ENCODE measurements around the gene FANCD2OS. TPM values are rescaled to one million over a fixed set of nuclear protein-coding genes. Genes with fewer than 3 reads are reported as not detected.

The FANCD2OS gene
- total RNA-seq, 1 donor from 2014 or later: not detected

GRCh38 chr3:10119376-10119775, 11.3 kb upstream of the FANCD2OS start:
- no peak for TF ChIP-seq CTCF (IDR thresholded peaks at IDR 0.05; ENCODE audit: unreplicated experiment)

GRCh38 chr3:10116928-10117327, 8.9 kb upstream of the FANCD2OS start:
- peaks cover 21% of the 10 kb centered on the region for H3K36me3 Mint-ChIP-seq (ENCODE audit: low read depth, unreplicated experiment)
- no peaks in the 10 kb centered on the region for H3K9me3 Mint-ChIP-seq (ENCODE audit: unreplicated experiment)
- peak overlapping the region; percentile 99 for H3K27ac Mint-ChIP-seq (ENCODE audit: unreplicated experiment)
- H3K27me3 Mint-ChIP-seq (ENCODE audit: unreplicated experiment): peaks cover 9% of the 10 kb centered on the region
- no peak for TF ChIP-seq CTCF (IDR thresholded peaks at IDR 0.05; ENCODE audit: unreplicated experiment)
- H3K4me1 Mint-ChIP-seq (ENCODE audit: unreplicated experiment): peaks cover 12% of the 10 kb centered on the region
- H3K4me3 Mint-ChIP-seq (ENCODE audit: unreplicated experiment): no peak overlapping the region
- no peak for DNase-seq (ENCODE audit: low spot score)

More at GRCh38 chr3:10119376-10119775, 11.3 kb upstream of the FANCD2OS start:
- H3K27me3 Mint-ChIP-seq (ENCODE audit: unreplicated experiment): peaks cover 9% of the 10 kb centered on the region
- H3K27ac Mint-ChIP-seq (ENCODE audit: unreplicated experiment): no peak overlapping the region
- no peaks in the 10 kb centered on the region for H3K9me3 Mint-ChIP-seq (ENCODE audit: unreplicated experiment)
- H3K4me1 Mint-ChIP-seq (ENCODE audit: unreplicated experiment): peaks cover 12% of the 10 kb centered on the region
- H3K36me3 Mint-ChIP-seq (ENCODE audit: low read depth, unreplicated experiment): peaks cover 26% of the 10 kb centered on the region
- DNase-seq (ENCODE audit: low spot score): no peak
- H3K4me3 Mint-ChIP-seq (ENCODE audit: unreplicated experiment): no peak overlapping the region

- peaks cover 19% of the 10 kb centered on the region for H3K36me3 Mint-ChIP-seq (ENCODE audit: low read depth, unreplicated experiment)
- H3K4me3 Mint-ChIP-seq (ENCODE audit: unreplicated experiment): peak overlapping the region; percentile 99
- H3K4me1 Mint-ChIP-seq (ENCODE audit: unreplicated experiment): peaks cover 12% of the 10 kb centered on the region
- peak; percentile 44 for DNase-seq (ENCODE audit: low spot score)
- peak overlapping the region; percentile 99 for H3K27ac Mint-ChIP-seq (ENCODE audit: unreplicated experiment)
- H3K27me3 Mint-ChIP-seq (ENCODE audit: unreplicated experiment): peaks cover 9% of the 10 kb centered on the region
- H3K9me3 Mint-ChIP-seq (ENCODE audit: unreplicated experiment): no peaks in the 10 kb centered on the region
- no peak for TF ChIP-seq CTCF (IDR thresholded peaks at IDR 0.05; ENCODE audit: unreplicated experiment)
Measured at GRCh38 chr3:10116138-10116460, 8.0 kb upstream of the FANCD2OS start.

- Mint-ChIP-seq H3K27me3 (ENCODE audit: unreplicated experiment) (peaks cover 9% of the 10 kb centered on the region), H3K36me3 (ENCODE audit: low read depth, unreplicated experiment) (peaks cover 15% of the 10 kb centered on the region), H3K9me3 (ENCODE audit: unreplicated experiment) (no peaks in the 10 kb centered on the region), H3K27ac (ENCODE audit: unreplicated experiment) (peak within 1 kb of the TSS; percentile 99), H3K4me1 (ENCODE audit: unreplicated experiment) (peaks cover 12% of the 10 kb centered on the region), H3K4me3 (ENCODE audit: unreplicated experiment) (peak within 1 kb of the TSS; percentile 99)
- peak; percentile 88 for DNase-seq (ENCODE audit: low spot score)
- TF ChIP-seq CTCF (IDR thresholded peaks at IDR 0.05; ENCODE audit: unreplicated experiment): no peak
Measured at GRCh38 chr3:10115326-10116137, 7.5 kb upstream of the FANCD2OS start, which contains the start of gene BRK1. Gene BRK1 (plus strand): TSS chr3:10115675. CDS start chr3:10115702, 27 bp downstream.

GRCh38 chr3:10106919-10107318, 1.1 kb downstream of the FANCD2OS start:
- Mint-ChIP-seq H3K27me3 (ENCODE audit: unreplicated experiment) (no peaks in the 10 kb centered on the region), H3K4me1 (ENCODE audit: unreplicated experiment) (no peaks in the 10 kb centered on the region), H3K27ac (ENCODE audit: unreplicated experiment) (no peak overlapping the region), H3K36me3 (ENCODE audit: low read depth, unreplicated experiment) (no peaks in the 10 kb centered on the region), H3K9me3 (ENCODE audit: unreplicated experiment) (no peaks in the 10 kb centered on the region), H3K4me3 (ENCODE audit: unreplicated experiment) (no peak overlapping the region)
- TF ChIP-seq CTCF (IDR thresholded peaks at IDR 0.05; ENCODE audit: unreplicated experiment): no peak
- no peak for DNase-seq (ENCODE audit: low spot score)

Data from endothelial cell (in vitro differentiated cells).